ENCODE measurements around the gene CERS6.

The CERS6 gene

GRCh38 chr2:168702579-168702978, 246.5 kb downstream of the CERS6 start:
- Histone ChIP-seq H2AFZ (ENCODE audit: low read length) (no peak overlapping the region), H3K4ac (ENCODE audit: low read length) (no peak overlapping the region), H3K36me3 (replicated peaks in 1 of 2; ENCODE audit: control insufficient read depth in 2 of 2, insufficient read depth in 2 of 2, low read length in 2 of 2) (peaks cover 0 to 3% of the 10 kb centered on the region in 2 donors), H2BK12ac (ENCODE audit: low read length) (no peak overlapping the region), H3K9me3 (replicated peaks in 1 of 2; ENCODE audit: control insufficient read depth in 2 of 2, insufficient read depth in 1 of 2, low read depth in 1 of 2, low read length in 2 of 2) (no peaks in the 10 kb centered on the region), H3K79me1 (ENCODE audit: low read depth, low read length) (no peaks in the 10 kb centered on the region), H3K4me3 (ENCODE audit: low read length in 2 of 2) (no peak overlapping the region), H3K4me1 (ENCODE audit: control insufficient read depth in 2 of 2, insufficient read depth in 1 of 2, low read depth in 1 of 2, low read length in 2 of 2) (peaks cover 0 to 2% of the 10 kb centered on the region in 2 donors), H3K27ac (replicated peaks; ENCODE audit: low read length) (no peak overlapping the region), H3K4me2 (ENCODE audit: insufficient read depth, low read length, poor library complexity, severe bottlenecking) (no peak overlapping the region), H2BK15ac (ENCODE audit: low read length) (no peak overlapping the region), H3K14ac (ENCODE audit: low read length) (no peak overlapping the region), H3K27me3 (ENCODE audit: control insufficient read depth in 3 of 3, insufficient read depth in 3 of 3, low read depth in 1 of 3, low read length in 3 of 3) (no peaks in the 10 kb centered on the region), H3K9ac (ENCODE audit: low read depth, low read length, poor library complexity) (no peak overlapping the region), H3K23ac (ENCODE audit: low read depth, low read length, poor library complexity) (no peak overlapping the region), H4K8ac (ENCODE audit: low read depth, low read length) (no peak overlapping the region), H4K91ac (ENCODE audit: low read depth, low read length, poor library complexity) (no peak overlapping the region), H2BK120ac (ENCODE audit: low read depth, low read length) (no peak overlapping the region), H2BK5ac (ENCODE audit: low read length) (no peak overlapping the region), H3K18ac (ENCODE audit: low read length) (no peak overlapping the region), H2AK5ac (ENCODE audit: low read depth, low read length) (no peak overlapping the region)
- no CpG with 5 or more reads among the region's 2 CpGs for WGBS, 2 donors (ENCODE audit: extremely low coverage in 2 of 2, insufficient read length in 2 of 2, insufficient replicate concordance in 1 of 2)
- no peak for DNase-seq (ENCODE audit: low spot score)

GRCh38 chr2:168703926-168704325, 247.9 kb downstream of the CERS6 start:
- Histone ChIP-seq H2BK12ac (ENCODE audit: low read length) (no peak overlapping the region), H2BK5ac (ENCODE audit: low read length) (no peak overlapping the region), H4K8ac (ENCODE audit: low read depth, low read length) (no peak overlapping the region), H3K36me3 (replicated peaks in 1 of 2; ENCODE audit: control insufficient read depth in 2 of 2, insufficient read depth in 2 of 2, low read length in 2 of 2) (no peaks in the 10 kb centered on the region), H2BK15ac (ENCODE audit: low read length) (no peak overlapping the region), H3K23ac (ENCODE audit: low read depth, low read length, poor library complexity) (no peak overlapping the region), H3K27ac (replicated peaks; ENCODE audit: low read length) (no peak overlapping the region), H3K27me3 (ENCODE audit: control insufficient read depth in 3 of 3, insufficient read depth in 3 of 3, low read depth in 1 of 3, low read length in 3 of 3) (no peaks in the 10 kb centered on the region), H3K18ac (ENCODE audit: low read length) (no peak overlapping the region), H3K79me1 (ENCODE audit: low read depth, low read length) (no peaks in the 10 kb centered on the region), H2BK120ac (ENCODE audit: low read depth, low read length) (no peak overlapping the region), H3K4me1 (ENCODE audit: control insufficient read depth in 2 of 2, insufficient read depth in 1 of 2, low read depth in 1 of 2, low read length in 2 of 2) (peaks cover 0 to 2% of the 10 kb centered on the region in 2 donors), H2AK5ac (ENCODE audit: low read depth, low read length) (no peak overlapping the region), H4K91ac (ENCODE audit: low read depth, low read length, poor library complexity) (no peak overlapping the region), H3K4me2 (ENCODE audit: insufficient read depth, low read length, poor library complexity, severe bottlenecking) (no peak overlapping the region), H3K4me3 (ENCODE audit: low read length in 2 of 2) (no peak overlapping the region), H2AFZ (ENCODE audit: low read length) (no peak overlapping the region), H3K4ac (ENCODE audit: low read length) (no peak overlapping the region), H3K9ac (ENCODE audit: low read depth, low read length, poor library complexity) (no peak overlapping the region), H3K9me3 (replicated peaks in 1 of 2; ENCODE audit: control insufficient read depth in 2 of 2, insufficient read depth in 1 of 2, low read depth in 1 of 2, low read length in 2 of 2) (no peaks in the 10 kb centered on the region), H3K14ac (ENCODE audit: low read length) (no peak overlapping the region)
- DNase-seq (ENCODE audit: low spot score), result no peak
- WGBS, 2 donors (ENCODE audit: extremely low coverage in 2 of 2, insufficient read length in 2 of 2, insufficient replicate concordance in 1 of 2), result no CpG with 5 or more reads among the region's 5 CpGs

- H2BK12ac ChIP-seq (ENCODE audit: low read length), result no peak overlapping the region
- no CpG with 5 or more reads among the region's 2 CpGs for WGBS, 2 donors (ENCODE audit: extremely low coverage in 2 of 2, insufficient read length in 2 of 2, insufficient replicate concordance in 1 of 2)
- H3K4me2 ChIP-seq (ENCODE audit: insufficient read depth, low read length, poor library complexity, severe bottlenecking), result no peak overlapping the region
Measured at GRCh38 chr2:168705534-168706470, 249.7 kb downstream of the CERS6 start.

GRCh38 chr2:168706806-168707205, 250.7 kb downstream of the CERS6 start:
- H3K4me1 ChIP-seq (ENCODE audit: control insufficient read depth in 2 of 2, insufficient read depth in 1 of 2, low read depth in 1 of 2, low read length in 2 of 2), result peaks cover 0 to 2% of the 10 kb centered on the region in 2 donors
- H2AFZ ChIP-seq (ENCODE audit: low read length), result no peak overlapping the region
- WGBS, 2 donors (ENCODE audit: extremely low coverage in 2 of 2, insufficient read length in 2 of 2, insufficient replicate concordance in 1 of 2), result no CpG with 5 or more reads among the region's 2 CpGs
- no peaks in the 10 kb centered on the region for H3K27me3 ChIP-seq (ENCODE audit: control insufficient read depth in 3 of 3, insufficient read depth in 3 of 3, low read depth in 1 of 3, low read length in 3 of 3)
- no peak overlapping the region for H2BK5ac ChIP-seq (ENCODE audit: low read length)
- no peak overlapping the region for H3K9ac ChIP-seq (ENCODE audit: low read depth, low read length, poor library complexity)
- no peak overlapping the region for H4K8ac ChIP-seq (ENCODE audit: low read depth, low read length)
- no peak overlapping the region for H2AK5ac ChIP-seq (ENCODE audit: low read depth, low read length)
- no peak overlapping the region for H2BK15ac ChIP-seq (ENCODE audit: low read length)
- H3K14ac ChIP-seq (ENCODE audit: low read length), result no peak overlapping the region
- no peak overlapping the region for H3K23ac ChIP-seq (ENCODE audit: low read depth, low read length, poor library complexity)
- DNase-seq (ENCODE audit: low spot score), result no peak
- no peak overlapping the region for H2BK12ac ChIP-seq (ENCODE audit: low read length)
- no peaks in the 10 kb centered on the region for H3K79me1 ChIP-seq (ENCODE audit: low read depth, low read length)
- no peaks in the 10 kb centered on the region for H3K9me3 ChIP-seq (replicated peaks in 1 of 2; ENCODE audit: control insufficient read depth in 2 of 2, insufficient read depth in 1 of 2, low read depth in 1 of 2, low read length in 2 of 2)
- H3K4ac ChIP-seq (ENCODE audit: low read length), result no peak overlapping the region
- no peak overlapping the region for H3K27ac ChIP-seq (replicated peaks; ENCODE audit: low read length)
- H3K36me3 ChIP-seq (replicated peaks in 1 of 2; ENCODE audit: control insufficient read depth in 2 of 2, insufficient read depth in 2 of 2, low read length in 2 of 2), result no peaks in the 10 kb centered on the region
- no peak overlapping the region for H3K4me3 ChIP-seq (ENCODE audit: low read length in 2 of 2)
- H3K4me2 ChIP-seq (ENCODE audit: insufficient read depth, low read length, poor library complexity, severe bottlenecking), result no peak overlapping the region
- no peak overlapping the region for H4K91ac ChIP-seq (ENCODE audit: low read depth, low read length, poor library complexity)
- H2BK120ac ChIP-seq (ENCODE audit: low read depth, low read length), result no peak overlapping the region
- no peak overlapping the region for H3K18ac ChIP-seq (ENCODE audit: low read length)

More at GRCh38 chr2:168705534-168706470, 249.7 kb downstream of the CERS6 start:
- Histone ChIP-seq H2AK5ac (ENCODE audit: low read depth, low read length) (no peak overlapping the region), H3K27me3 (ENCODE audit: control insufficient read depth in 3 of 3, insufficient read depth in 3 of 3, low read depth in 1 of 3, low read length in 3 of 3) (no peaks in the 10 kb centered on the region), H3K4me1 (ENCODE audit: control insufficient read depth in 2 of 2, insufficient read depth in 1 of 2, low read depth in 1 of 2, low read length in 2 of 2) (peaks cover 0 to 2% of the 10 kb centered on the region in 2 donors), H4K8ac (ENCODE audit: low read depth, low read length) (no peak overlapping the region), H2BK120ac (ENCODE audit: low read depth, low read length) (no peak overlapping the region), H3K9ac (ENCODE audit: low read depth, low read length, poor library complexity) (no peak overlapping the region), H3K4ac (ENCODE audit: low read length) (no peak overlapping the region), H2BK15ac (ENCODE audit: low read length) (no peak overlapping the region), H3K79me1 (ENCODE audit: low read depth, low read length) (no peaks in the 10 kb centered on the region), H3K36me3 (replicated peaks in 1 of 2; ENCODE audit: control insufficient read depth in 2 of 2, insufficient read depth in 2 of 2, low read length in 2 of 2) (no peaks in the 10 kb centered on the region), H2AFZ (ENCODE audit: low read length) (no peak overlapping the region), H3K27ac (replicated peaks; ENCODE audit: low read length) (no peak overlapping the region), H3K4me3 (ENCODE audit: low read length in 2 of 2) (no peak overlapping the region), H4K91ac (ENCODE audit: low read depth, low read length, poor library complexity) (no peak overlapping the region), H3K18ac (ENCODE audit: low read length) (no peak overlapping the region), H2BK5ac (ENCODE audit: low read length) (no peak overlapping the region), H3K9me3 (replicated peaks in 1 of 2; ENCODE audit: control insufficient read depth in 2 of 2, insufficient read depth in 1 of 2, low read depth in 1 of 2, low read length in 2 of 2) (no peaks in the 10 kb centered on the region), H3K14ac (ENCODE audit: low read length) (no peak overlapping the region), H3K23ac (ENCODE audit: low read depth, low read length, poor library complexity) (no peak overlapping the region)
- no peak for DNase-seq (ENCODE audit: low spot score)

Data from neuronal stem cell (in vitro differentiated cells).